GM12873 (cell line): Measurements from ENCODE around the gene GRAMD4.

ENCODE experiments used
- TF ChIP-seq, protein P1 (sequence below): IDR thresholded peaks from 2 replicates; pipeline ENCODE4 v1.5.1; 2012; ENCODE audit warnings: low read depth, mild to moderate bottlenecking, moderate library complexity, low read length, control low read depth; ENCODE audit not compliant: insufficient read depth; ENCODE audit errors: missing control alignments

The GRAMD4 gene

DNA sequence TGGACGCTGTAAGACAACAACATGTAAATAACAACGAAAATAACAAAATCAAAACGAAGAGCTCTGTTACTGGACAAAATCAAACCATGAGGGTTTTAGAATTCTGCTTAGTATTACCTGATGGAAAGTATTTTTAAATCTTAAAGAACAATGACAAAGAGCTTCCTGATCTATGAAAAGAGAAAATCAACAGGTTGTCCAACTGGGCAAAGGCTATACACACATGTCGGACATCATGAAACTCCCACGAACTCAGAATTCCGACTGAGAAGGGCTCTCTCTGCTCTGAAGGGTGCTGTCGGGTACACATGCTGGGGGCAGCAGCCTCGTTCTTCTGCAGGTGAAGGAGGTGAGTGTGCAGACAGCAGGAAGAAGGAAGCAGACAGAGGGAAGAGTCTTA is 92.1 kb downstream of the GRAMD4 start:
- TF ChIP-seq, protein P1, sequence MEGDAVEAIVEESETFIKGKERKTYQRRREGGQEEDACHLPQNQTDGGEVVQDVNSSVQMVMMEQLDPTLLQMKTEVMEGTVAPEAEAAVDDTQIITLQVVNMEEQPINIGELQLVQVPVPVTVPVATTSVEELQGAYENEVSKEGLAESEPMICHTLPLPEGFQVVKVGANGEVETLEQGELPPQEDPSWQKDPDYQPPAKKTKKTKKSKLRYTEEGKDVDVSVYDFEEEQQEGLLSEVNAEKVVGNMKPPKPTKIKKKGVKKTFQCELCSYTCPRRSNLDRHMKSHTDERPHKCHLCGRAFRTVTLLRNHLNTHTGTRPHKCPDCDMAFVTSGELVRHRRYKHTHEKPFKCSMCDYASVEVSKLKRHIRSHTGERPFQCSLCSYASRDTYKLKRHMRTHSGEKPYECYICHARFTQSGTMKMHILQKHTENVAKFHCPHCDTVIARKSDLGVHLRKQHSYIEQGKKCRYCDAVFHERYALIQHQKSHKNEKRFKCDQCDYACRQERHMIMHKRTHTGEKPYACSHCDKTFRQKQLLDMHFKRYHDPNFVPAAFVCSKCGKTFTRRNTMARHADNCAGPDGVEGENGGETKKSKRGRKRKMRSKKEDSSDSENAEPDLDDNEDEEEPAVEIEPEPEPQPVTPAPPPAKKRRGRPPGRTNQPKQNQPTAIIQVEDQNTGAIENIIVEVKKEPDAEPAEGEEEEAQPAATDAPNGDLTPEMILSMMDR: no peak

DNA sequence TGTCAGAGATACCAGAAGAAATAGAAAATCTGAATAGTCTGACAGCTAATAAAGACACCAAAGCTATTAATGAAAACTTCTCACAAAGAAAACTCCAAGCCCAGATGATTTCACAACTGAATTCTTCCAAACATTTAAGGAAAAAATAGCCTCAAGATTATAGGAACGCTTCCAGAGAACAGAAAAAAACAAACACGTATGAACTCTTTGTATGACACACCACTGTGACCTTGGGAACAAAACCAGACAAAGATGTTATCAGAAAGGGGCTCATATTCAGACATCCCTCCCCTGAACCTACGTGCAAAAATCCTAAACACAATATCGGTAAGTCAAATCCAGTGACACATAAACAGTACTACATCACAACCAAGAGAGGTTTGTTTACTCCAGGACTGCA is 94.4 kb downstream of the GRAMD4 start:
- TF ChIP-seq, protein P1: no peak

DNA sequence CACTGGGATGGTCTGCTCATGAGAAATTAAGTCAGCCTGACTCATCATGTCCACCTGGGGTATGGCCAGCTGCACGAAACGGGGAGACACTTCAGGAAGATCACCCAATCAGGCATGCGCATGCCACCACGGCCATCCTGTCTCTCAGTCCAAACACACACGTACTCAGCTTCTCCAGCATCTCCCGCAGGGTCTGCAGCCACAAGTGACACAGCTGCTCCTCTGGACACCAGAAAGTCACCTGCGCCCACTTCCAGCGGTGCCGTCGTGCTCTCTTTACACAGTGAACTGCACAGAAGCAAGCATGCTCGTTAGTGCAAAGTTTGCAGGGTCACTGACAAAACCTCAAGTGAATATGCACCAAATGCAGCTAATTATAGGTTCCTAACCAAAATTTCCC is 99.7 kb downstream of the GRAMD4 start:
- TF ChIP-seq, protein P1: no peak

DNA sequence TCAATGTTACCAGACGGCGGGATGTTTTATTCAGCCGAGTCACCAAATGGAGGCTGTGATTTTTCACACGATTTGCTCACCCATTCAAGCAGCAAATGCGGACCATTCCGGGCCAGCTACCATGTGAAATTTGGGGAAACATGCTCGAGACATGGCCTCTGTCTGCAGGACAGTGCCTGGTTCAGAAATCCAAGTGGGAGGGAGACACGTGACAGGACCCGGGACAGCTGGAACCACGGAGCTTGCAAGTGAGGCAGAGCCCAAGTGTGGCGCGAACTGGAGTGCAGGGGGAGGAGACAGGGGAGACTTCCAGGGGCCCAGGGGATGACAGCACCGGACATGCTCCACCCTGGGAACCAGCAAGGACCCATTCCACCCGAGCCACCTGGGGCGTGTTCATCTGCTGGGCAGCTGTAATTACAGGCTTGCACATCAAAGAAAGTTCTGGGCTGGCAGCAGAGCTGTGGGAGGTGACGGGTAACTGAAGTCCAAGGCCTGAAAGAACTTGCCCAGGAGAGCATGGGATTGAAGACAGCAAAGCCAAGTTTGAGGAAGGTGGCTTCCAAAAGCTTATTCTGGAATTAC is 101.4 kb downstream of the GRAMD4 start:
- TF ChIP-seq, protein P1: no peak

DNA sequence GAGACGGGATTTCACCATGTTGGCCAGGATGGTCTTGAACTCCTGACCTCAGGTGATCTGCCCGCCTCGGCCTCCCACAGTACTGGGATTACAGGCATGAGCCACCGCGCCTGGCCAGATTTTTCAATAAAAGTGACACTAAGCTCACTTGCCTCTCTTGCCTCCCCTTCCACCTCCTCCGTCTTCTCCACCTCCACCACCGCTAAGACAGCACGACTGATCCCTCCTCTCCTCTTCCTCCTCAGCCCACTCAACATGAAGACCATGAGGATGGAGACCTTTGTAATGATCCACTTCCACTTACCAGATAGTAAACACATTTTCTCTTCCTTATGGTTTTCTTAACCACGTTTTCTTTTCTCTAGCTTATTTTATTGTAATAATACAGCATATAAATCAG is 103.7 kb downstream of the GRAMD4 start:
- TF ChIP-seq, protein P1: no peak

DNA sequence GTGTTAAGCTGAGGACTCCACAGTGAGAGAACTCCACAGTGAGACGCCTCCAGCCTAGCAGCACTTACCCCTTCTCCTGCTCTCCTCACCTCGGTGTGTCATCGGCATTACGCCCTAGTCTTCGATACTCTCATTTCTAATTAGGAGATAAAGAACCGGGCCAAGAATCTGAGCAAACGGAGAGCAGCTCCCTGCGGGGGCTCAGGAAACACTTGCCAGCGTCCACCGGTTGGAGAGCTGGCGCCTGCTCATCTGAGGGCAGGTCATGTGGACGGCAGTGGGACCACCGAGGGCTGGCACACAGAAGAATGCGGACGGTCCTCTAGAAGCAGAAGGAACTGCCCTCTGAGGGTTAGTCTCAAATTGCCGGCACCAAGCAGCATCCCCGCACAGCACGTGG is 104.9 kb downstream of the GRAMD4 start:
- TF ChIP-seq, protein P1: no peak

DNA sequence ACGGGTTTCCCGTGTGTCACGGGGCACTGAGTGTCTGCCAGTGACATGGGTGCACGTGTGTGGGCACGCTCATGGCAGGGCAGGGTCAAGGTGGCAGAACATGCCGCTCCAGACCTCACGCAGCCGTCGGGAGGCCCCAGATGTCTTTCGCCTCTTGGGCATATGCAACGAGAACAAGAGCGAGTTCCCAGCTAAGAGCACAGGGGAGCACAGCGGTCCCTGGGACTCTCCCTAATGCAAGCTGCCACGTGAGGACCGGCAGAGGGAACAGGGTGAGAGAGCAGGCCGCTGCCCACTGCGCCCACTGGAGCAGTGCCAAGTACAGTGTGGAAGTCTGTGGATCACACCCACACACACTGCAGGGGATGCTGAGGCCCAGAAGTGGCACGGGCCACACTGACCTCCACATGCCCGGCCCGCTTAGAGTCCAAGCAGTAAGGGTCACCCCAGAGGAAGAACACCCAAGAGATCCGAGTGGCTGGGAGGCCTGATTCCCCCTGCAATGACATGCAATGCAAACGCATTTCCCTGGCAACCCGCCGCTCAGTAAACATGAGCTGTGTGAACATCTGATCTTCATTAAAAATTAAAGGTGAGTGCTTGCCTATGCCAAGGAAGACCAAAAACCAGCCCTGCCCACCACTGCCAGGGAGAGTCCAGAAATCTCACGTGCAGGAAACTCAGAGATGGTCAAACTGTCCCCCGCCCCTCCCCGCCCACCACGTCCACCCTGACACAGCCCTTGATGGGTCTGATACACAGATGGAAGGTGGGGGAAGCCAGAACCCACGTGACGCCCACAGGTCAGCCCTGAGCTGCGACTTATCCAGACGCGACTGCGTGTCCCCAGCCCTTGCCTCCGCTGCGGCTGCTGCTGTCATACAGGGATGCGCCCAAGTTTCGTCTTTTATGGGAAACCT is 106.1 kb downstream of the GRAMD4 start:
- TF ChIP-seq, protein P1: no peak
